WTC11 (cell line): ENCODE measurements around the gene BMPER.

Experiments used
- ARID4B ChIP-seq: sonication (generic); formaldehyde crosslinking; IDR thresholded peaks from 2 replicates; pipeline ENCODE4 v1.8.0; 2023; ENCODE audit warnings: missing genetic modification reagents, mild to moderate bottlenecking, borderline replicate concordance
- CBFB ChIP-seq: sonication (generic); formaldehyde crosslinking; IDR thresholded peaks from 2 replicates; pipeline ENCODE4 v1.8.1; 2022; ENCODE audit warnings: mild to moderate bottlenecking, low read depth, missing genetic modification reagents
- CREB1 ChIP-seq: sonication (generic); formaldehyde crosslinking; IDR thresholded peaks from 2 replicates; pipeline ENCODE4 v1.8.0; 2023; ENCODE audit warnings: mild to moderate bottlenecking, missing genetic modification reagents
- CREM ChIP-seq: sonication (generic); formaldehyde crosslinking; IDR thresholded peaks from 2 replicates; pipeline ENCODE4 v1.8.1; 2022; ENCODE audit warnings: mild to moderate bottlenecking, missing genetic modification reagents, moderate library complexity
- CTCF ChIP-seq: fragments of 200-600 bp; IDR thresholded peaks from 2 replicates; pipeline ENCODE4 v1.8.0; 2022; ENCODE audit warnings: antibody characterized with exemption
- HMGXB4 ChIP-seq: sonication (generic); formaldehyde crosslinking; IDR thresholded peaks from 2 replicates; pipeline ENCODE4 v1.8.1; 2023; ENCODE audit warnings: mild to moderate bottlenecking, moderate library complexity, missing genetic modification reagents
- MAX ChIP-seq: sonication (generic); formaldehyde crosslinking; IDR thresholded peaks from 2 replicates; pipeline ENCODE4 v1.8.0; 2022; ENCODE audit warnings: mild to moderate bottlenecking, missing genetic modification reagents
- USF1 ChIP-seq: sonication (generic); formaldehyde crosslinking; IDR thresholded peaks from 2 replicates; pipeline ENCODE4 v1.8.0; 2022; ENCODE audit warnings: mild to moderate bottlenecking, missing genetic modification reagents
- USF2 ChIP-seq: sonication (generic); formaldehyde crosslinking; IDR thresholded peaks from 2 replicates; pipeline ENCODE4 v1.8.1; 2023; ENCODE audit warnings: mild to moderate bottlenecking, missing genetic modification reagents, moderate library complexity
- ZNF671 ChIP-seq: fragments of 250-450 bp; sonication (Bioruptor Pico); IDR thresholded peaks from 2 replicates; pipeline ENCODE4 v1.8.0; 2021; ENCODE audit warnings: mild to moderate bottlenecking

- TF ChIP-seq CBFB (CRISPR knock-in tag): no peak
- no peak for TF ChIP-seq CTCF
- TF ChIP-seq ZNF671 (CRISPR knock-in tag): no peak
- TF ChIP-seq MAX: no peak
- TF ChIP-seq CREM (CRISPR knock-in tag): no peak
- no peak for TF ChIP-seq USF2 (CRISPR knock-in tag)
- no peak for TF ChIP-seq CREB1 (CRISPR knock-in tag)
- no peak for TF ChIP-seq HMGXB4 (CRISPR knock-in tag)
- no peak for TF ChIP-seq ARID4B
- no peak for TF ChIP-seq USF1 (CRISPR knock-in tag)
These were observed 240.3 kb downstream of the BMPER start for GRCh38 chr7:34145603-34146002.
